Activated T-helper 17 cell treated with anti-CD3 and anti-CD28 coated beads, Interleukin-2, amount 50 U/mL, for 72 hours (primary cell): ENCODE results near the gene CCDC87. TPM values are rescaled to one million over a fixed set of nuclear protein-coding genes. Genes with fewer than 3 reads are reported as not detected.
"Not testable (repeated sequence)": the region's sequence is repeated elsewhere in the genome, so short reads cannot be mapped to it uniquely, and the experiment has no call there.

ENCODE experiments used
- ATAC-seq: fragments of 150-1000 bp; cut with Tn5 transposase; replicated peaks from 2 replicates; pipeline ENCODE4 v1.10.0; 2021; ENCODE audit warnings: mild to moderate bottlenecking, moderate library complexity
- H3K27ac Mint-ChIP-seq: one replicate; pipeline ENCODE4 v1.8.0; 2022; ENCODE audit warnings: mixed read lengths
- H3K27me3 Mint-ChIP-seq: one replicate; pipeline ENCODE4 v1.8.0; 2022; ENCODE audit warnings: mixed read lengths
- H3K36me3 Mint-ChIP-seq: one replicate; pipeline ENCODE4 v1.8.0; 2022; ENCODE audit warnings: low read depth, mild to moderate bottlenecking, mixed read lengths
- H3K4me1 Mint-ChIP-seq: one replicate; pipeline ENCODE4 v1.8.0; 2022; ENCODE audit warnings: mixed read lengths
- H3K4me3 Mint-ChIP-seq: one replicate; pipeline ENCODE4 v1.8.0; 2022; ENCODE audit warnings: mild to moderate bottlenecking, mixed read lengths
- H3K9me3 Mint-ChIP-seq: one replicate; pipeline ENCODE4 v1.8.0; 2022; ENCODE audit warnings: mixed read lengths
- total RNA-seq, 2 donors: library from RNA; stranded (reverse); gene quantifications; one replicate each; pipeline ENCODE4 v1.2.3, GENCODE V29; 2022

Gene CCDC87
- total RNA-seq, 2 donors from 2014 or later: 0.11 to 0.15 TPM

DNA sequence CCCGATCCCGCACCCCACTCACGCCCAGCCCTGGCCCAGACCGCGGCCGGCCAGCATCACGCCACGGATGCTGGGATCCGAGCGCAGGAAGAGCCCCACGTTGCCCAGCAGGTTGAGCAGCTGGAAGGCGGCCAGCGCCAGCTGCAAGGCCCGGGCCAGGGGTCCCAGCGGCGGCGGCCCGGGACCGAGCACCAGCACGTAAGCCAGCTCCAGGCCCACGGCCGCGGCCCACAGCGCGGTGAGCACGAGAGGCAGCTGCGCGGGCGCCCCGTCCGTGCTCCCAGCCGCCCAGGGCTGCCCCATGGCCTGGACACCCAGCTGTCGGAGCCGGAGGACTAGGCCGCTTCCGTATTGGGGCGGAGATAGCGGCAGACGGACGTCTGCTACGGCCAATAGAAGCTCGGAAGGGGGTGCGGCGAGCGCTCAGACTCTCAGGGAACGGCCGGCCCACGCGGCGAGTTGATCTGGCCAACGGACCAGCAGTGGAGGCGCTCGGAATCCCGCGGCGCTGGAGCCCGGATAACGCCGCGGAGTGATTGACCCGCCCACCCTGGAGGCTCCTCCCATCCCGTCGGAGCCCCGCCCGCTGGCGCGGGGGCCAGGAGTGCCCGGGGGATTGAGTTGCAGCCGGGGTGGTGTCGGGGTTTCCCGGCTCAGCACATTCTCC lies 47.0 kb downstream of the CCDC87 start, which contains the start of gene ZDHHC24:
Gene ZDHHC24 (minus strand): TSS at position 348 of the 667 bp plus-strand sequence. CDS start 45 bp downstream, at position 303.
- H3K36me3 Mint-ChIP-seq: peaks cover 28% of the 10 kb centered on the region
- peak; percentile 96 for ATAC-seq
- H3K27ac Mint-ChIP-seq: peak within 1 kb of the TSS; percentile 92

DNA sequence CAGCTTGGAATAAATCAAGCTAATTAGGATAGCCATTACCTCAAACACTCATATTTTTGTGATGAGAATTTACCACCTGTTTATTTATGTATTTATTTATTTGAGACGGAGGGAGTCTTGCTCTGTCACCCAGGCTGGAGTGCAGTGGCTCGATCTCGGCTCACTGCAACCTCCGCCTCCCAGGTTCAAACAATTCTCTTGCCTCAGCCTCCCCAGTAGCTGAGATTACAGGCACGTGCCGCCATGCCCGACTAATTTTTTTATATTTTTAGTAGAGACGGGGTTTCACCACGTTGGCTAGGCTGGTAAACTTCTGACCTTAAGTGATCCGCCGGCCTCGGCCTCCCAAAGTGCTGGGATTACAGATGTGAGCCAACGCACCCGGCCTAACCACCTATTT lies 47.9 kb downstream of the CCDC87 start:
- not testable (repeated sequence) for H3K27me3 Mint-ChIP-seq, ATAC-seq, H3K9me3 Mint-ChIP-seq
- Mint-ChIP-seq H3K4me3 (peak overlapping the region; percentile 95), H3K4me1 (peaks cover 31% of the 10 kb centered on the region), H3K36me3 (peaks cover 30% of the 10 kb centered on the region), H3K27ac (peak overlapping the region; percentile 92)

More for the DNA sequence above, 47.0 kb downstream of the CCDC87 start, which contains the start of gene ZDHHC24:
- no peaks in the 10 kb centered on the region for H3K9me3 Mint-ChIP-seq
- H3K27me3 Mint-ChIP-seq: no peaks in the 10 kb centered on the region
- peak within 1 kb of the TSS; percentile 95 for H3K4me3 Mint-ChIP-seq
- peaks cover 31% of the 10 kb centered on the region for H3K4me1 Mint-ChIP-seq

DNA sequence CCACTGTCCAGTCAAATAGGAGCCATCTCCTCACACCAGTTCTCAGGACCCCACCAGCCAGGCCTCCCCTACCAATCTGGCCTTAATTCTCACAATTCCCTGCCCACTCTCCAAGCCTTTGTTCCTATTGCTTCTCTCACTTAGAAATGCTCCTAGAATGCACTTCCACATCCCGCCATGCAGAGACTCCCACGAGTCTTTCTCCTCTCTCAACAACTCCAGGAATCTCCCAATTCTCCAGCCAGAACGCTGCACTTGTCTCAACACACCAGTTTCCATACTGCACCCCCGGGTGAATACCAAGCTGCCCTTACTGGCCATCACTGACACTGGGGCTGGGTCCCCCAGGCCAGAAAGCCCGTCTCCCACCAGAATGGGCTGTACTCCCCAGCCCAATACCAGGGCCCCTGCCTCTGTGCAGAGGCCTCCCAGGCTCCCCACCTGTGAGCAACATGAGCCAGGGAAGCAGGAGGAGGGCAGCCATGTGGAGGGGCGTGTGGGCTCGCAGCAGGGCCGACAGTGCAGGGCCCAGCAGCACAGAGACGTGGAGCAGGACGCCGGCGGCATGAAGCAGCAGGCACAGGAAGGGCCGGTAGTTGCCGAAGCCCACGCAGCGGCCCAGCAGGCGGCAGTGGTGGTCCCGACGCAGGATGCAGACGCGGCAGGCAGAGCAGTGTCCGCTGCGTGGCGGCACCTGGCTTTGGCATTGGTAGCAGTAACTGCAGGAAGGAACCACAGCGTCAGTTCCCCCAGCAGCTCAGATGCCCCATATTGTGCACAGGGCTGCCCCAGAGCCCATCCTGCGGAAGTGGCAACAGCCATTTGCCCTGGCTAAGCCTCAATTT lies 49.4 kb downstream of the CCDC87 start:
- peak overlapping the region; percentile 95 for H3K4me3 Mint-ChIP-seq
- peak; percentile 6 for ATAC-seq

DNA sequence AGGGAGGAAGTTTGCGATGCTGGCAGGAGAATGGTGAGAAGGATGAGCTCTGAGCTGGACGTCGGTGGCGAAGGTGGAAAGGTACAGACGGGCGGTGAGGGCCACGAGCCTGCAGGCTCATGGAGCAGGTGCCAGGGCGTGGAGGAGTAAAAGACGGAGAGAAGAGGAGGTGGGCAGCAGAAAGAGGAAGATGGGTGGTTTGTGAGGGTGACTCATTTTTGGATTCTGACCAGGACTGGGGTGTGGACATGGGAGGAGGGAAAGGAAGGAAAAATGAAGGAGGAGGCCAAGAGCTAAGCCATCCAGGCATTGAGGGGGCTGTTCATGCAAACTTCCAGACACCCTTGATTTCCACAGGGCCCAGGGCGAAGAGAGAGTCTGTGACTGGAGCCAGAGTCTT lies 50.5 kb downstream of the CCDC87 start:
- Mint-ChIP-seq H3K4me3 (peak overlapping the region; percentile 95), H3K4me1 (peaks cover 31% of the 10 kb centered on the region), H3K27ac (peak overlapping the region; percentile 85), H3K36me3 (peaks cover 44% of the 10 kb centered on the region), H3K9me3 (no peaks in the 10 kb centered on the region), H3K27me3 (no peaks in the 10 kb centered on the region)
- no peak for ATAC-seq

More for the DNA sequence above, 49.4 kb downstream of the CCDC87 start:
- Mint-ChIP-seq H3K27me3 (no peaks in the 10 kb centered on the region), H3K36me3 (peaks cover 38% of the 10 kb centered on the region), H3K9me3 (no peaks in the 10 kb centered on the region), H3K27ac (peak overlapping the region; percentile 85), H3K4me1 (peaks cover 31% of the 10 kb centered on the region)

DNA sequence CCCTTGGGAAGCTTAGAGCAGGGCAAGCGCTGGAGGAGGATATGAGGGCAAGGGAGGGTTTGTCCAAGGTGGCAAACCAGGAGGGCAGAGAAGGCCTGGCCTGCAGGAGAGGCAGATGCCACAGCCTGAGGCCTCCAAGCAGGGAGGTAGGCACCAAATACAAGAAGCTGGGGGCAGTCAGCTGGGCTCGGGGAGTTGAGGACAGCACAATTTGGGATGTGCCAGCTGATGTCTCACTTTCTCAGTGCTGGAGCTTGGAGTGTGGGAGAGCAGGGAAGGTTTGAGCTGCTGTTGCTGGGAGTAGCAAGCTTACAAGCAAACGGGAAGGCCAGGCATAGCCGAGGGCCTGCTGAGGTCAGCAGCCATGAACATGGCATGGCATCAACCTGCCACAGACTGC lies 51.0 kb downstream of the CCDC87 start:
- peak overlapping the region; percentile 95 for H3K4me3 Mint-ChIP-seq
- ATAC-seq: no peak

DNA sequence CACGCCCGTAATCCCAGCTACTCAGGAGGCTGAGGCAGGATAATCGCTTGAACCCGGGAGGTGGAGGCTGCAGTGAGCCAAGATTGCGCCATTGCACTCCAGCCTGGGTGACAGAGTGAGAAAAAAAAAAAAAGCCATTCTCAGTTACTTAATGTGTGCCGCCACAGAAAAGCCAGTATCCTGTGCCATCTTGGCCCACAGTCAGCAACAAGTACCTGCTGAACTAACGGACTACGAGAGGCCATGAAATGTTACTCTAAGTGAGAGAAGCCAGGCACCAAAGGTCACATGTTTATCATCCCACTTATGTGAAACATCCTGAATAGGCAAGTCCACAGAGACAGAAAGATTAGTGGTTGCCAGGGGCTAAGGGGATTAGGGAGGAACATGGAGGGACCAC lies 52.3 kb downstream of the CCDC87 start:
- H3K4me1 Mint-ChIP-seq: peaks cover 31% of the 10 kb centered on the region
- H3K36me3 Mint-ChIP-seq: peaks cover 62% of the 10 kb centered on the region
- ATAC-seq, H3K27ac Mint-ChIP-seq, H3K27me3 Mint-ChIP-seq, H3K9me3 Mint-ChIP-seq, H3K4me3 Mint-ChIP-seq: not testable (repeated sequence)

More for the DNA sequence above, 51.0 kb downstream of the CCDC87 start:
- Mint-ChIP-seq H3K36me3 (peaks cover 49% of the 10 kb centered on the region), H3K27me3 (no peaks in the 10 kb centered on the region), H3K4me1 (peaks cover 31% of the 10 kb centered on the region), H3K9me3 (no peaks in the 10 kb centered on the region), H3K27ac (peak overlapping the region; percentile 85)

Other genes with a start within 250 kb of the CCDC87 start
- gene BRMS1, start 248.0 kb downstream of the CCDC87 start, total RNA-seq: 10 to 100 TPM; 21.6 to 41.7 TPM
- 10 to 100 TPM in 1 of 2 donors, 1 to 10 TPM in 1; 7.7 to 12.9 TPM for gene B4GAT1, start 245.4 kb downstream of the CCDC87 start, total RNA-seq
- gene SLC29A2, start 221.3 kb downstream of the CCDC87 start, total RNA-seq: 1 to 10 TPM; 7.6 to 9.1 TPM
- under 1 TPM; 0.21 to 0.28 TPM for gene NPAS4, start 172.0 kb downstream of the CCDC87 start, total RNA-seq
- 100 to 1,000 TPM in 1 of 2 donors, 10 to 100 TPM in 1; 56.1 to 131 TPM for gene MRPL11, start 154.2 kb downstream of the CCDC87 start, total RNA-seq
- 10 to 100 TPM in 1 of 2 donors, 1 to 10 TPM in 1; 8.1 to 17.5 TPM for gene PELI3, start 126.2 kb downstream of the CCDC87 start, total RNA-seq
- gene DPP3, start 112.6 kb downstream of the CCDC87 start, total RNA-seq: 100 to 1,000 TPM in 1 of 2 donors, 10 to 100 TPM in 1; 67.9 to 117 TPM
- gene BBS1, start 82.4 kb downstream of the CCDC87 start, total RNA-seq: 10 to 100 TPM; 16.4 to 17.2 TPM
- 10 to 100 TPM in 1 of 2 donors, 1 to 10 TPM in 1; 8.7 to 12.6 TPM for gene ZDHHC24, start 47.0 kb downstream of the CCDC87 start, total RNA-seq
- 1 to 10 TPM in 1 of 2 donors, under 1 TPM in 1; 0.58 to 3.0 TPM for gene ACTN3, start 46.2 kb downstream of the CCDC87 start, total RNA-seq
- gene CTSF, start 24.5 kb downstream of the CCDC87 start, total RNA-seq: 10 to 100 TPM in 1 of 2 donors, 1 to 10 TPM in 1; 4.1 to 12.9 TPM
- gene CCS, start 122 bp upstream of the CCDC87 start, total RNA-seq: 10 to 100 TPM; 27.5 to 35.1 TPM
- gene RBM14, start 23.6 kb upstream of the CCDC87 start, total RNA-seq: 100 to 1,000 TPM; 127 to 156 TPM
- gene RBM4, start 45.6 kb upstream of the CCDC87 start, total RNA-seq: 10 to 100 TPM; 92.4 to 94.0 TPM
- 10 to 100 TPM; 23.6 to 31.4 TPM for gene RBM4B, start 84.8 kb upstream of the CCDC87 start, total RNA-seq
- gene SPTBN2, start 136.2 kb upstream of the CCDC87 start, total RNA-seq: under 1 TPM; 0.37 to 0.45 TPM